WI38 (cell line): ENCODE data around the gene ZNF280A.
"Not testable (repeated sequence)": the region's sequence is repeated elsewhere in the genome, so short reads cannot be mapped to it uniquely, and the experiment has no call there.

Source experiments
- H3K4me3 ChIP-seq: 2 replicates; pipeline ENCODE4 v1.5.1; 2011; ENCODE audit warnings: low read depth, mild to moderate bottlenecking, control low read depth, low read length
- CTCF ChIP-seq: IDR thresholded peaks from 2 replicates; pipeline ENCODE4 v1.5.1; 2012; ENCODE audit warnings: low read depth, mild to moderate bottlenecking, control low read depth, low read length

Gene ZNF280A

DNA sequence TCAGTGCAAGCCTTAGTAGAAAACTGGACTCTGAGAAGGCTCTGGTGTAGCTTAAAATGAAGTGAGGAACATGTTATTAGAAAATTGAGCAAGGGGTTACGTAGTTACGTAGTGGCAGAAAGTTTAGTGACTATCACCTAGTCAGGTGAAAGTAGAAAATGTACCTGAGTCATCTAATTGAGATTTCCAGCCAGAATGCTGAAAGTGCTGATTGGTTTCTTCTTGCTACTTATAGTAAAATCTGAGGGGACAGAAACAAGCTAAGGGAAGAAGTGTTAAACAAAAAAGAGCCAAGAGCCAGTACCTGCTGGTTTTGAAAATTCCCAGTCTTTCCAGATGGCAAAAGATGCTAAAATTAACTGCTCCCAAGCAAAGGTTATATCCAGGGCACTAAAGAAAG lies 41.0 kb downstream of the ZNF280A start:
- TF ChIP-seq CTCF = no peak
- H3K4me3 ChIP-seq = no peak overlapping the region

- no peak for TF ChIP-seq CTCF
Observed at GRCh38 chr22:22478470-22478869, 41.6 kb downstream of the ZNF280A start.

DNA sequence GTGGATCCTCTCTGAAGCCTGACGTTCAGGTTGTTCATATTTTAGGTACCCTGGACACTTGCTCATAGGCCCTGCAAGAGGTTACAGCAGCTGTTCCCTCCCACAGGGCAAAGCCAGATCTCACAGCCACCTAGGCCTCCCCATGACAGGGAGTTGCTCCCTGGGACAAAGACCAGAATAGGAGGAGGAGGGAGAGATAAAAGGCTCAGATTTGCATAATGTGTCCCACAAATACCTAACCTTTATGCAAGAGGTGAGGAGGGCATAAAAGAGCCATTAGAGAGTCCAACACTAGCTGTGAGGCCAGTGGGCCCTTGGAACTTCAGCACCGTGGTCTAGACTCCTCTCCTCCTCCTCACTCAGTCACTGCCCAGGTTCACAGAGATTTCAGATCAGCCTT lies 45.3 kb downstream of the ZNF280A start:
- TF ChIP-seq CTCF = no peak
- H3K4me3 ChIP-seq = no peak overlapping the region

More at GRCh38 chr22:22478470-22478869, 41.6 kb downstream of the ZNF280A start:
- no peak overlapping the region for H3K4me3 ChIP-seq

- not testable (repeated sequence) for H3K4me3 ChIP-seq
Observed at GRCh38 chr22:22471104-22471503, 49.0 kb downstream of the ZNF280A start.

DNA sequence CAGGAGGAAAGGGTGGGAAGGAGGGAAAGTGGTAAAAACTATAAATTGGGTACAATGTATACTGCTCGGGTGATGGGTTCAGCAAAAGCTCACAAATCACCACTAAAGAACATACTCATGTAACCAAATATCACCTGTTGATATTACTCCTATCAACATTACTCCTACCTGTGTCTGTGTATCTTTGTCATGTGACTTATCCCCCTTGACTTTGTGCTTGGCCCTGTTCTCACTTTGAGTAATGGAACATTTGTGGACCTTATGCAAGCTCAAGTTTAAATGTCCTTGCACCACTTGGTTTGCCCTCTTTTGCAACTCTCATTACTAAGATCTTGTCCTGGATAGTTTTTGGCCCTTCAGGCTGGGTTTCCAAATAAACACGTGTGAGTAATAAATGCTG lies 50.5 kb downstream of the ZNF280A start:
- H3K4me3 ChIP-seq = no peak overlapping the region
- no peak for TF ChIP-seq CTCF

GRCh38 chr22:22468794-22469469 lies 51.1 kb downstream of the ZNF280A start:
- not testable (repeated sequence) for H3K4me3 ChIP-seq

GRCh38 chr22:22467112-22467511 lies 53.0 kb downstream of the ZNF280A start:
- no peak overlapping the region for H3K4me3 ChIP-seq
- TF ChIP-seq CTCF = no peak

GRCh38 chr22:22465782-22466181 lies 54.3 kb downstream of the ZNF280A start:
- H3K4me3 ChIP-seq = no peak overlapping the region
- TF ChIP-seq CTCF = no peak
